MM.1S (cell line): ENCODE results near the gene UTP14C.

Source experiments
- DNase-seq: peaks from one replicate; pipeline ENCODE4 v3.0.0-alpha.2; 2015
- H2AFZ ChIP-seq: fragments of 300-600 bp; sonication (generic); 2 replicates; pipeline ENCODE4 v1.6.0; 2016; ENCODE audit warnings: antibody characterized with exemption, low read length
- H3F3A ChIP-seq: fragments of 300-600 bp; sonication (generic); 2 replicates; pipeline ENCODE4 v1.6.1; 2016; ENCODE audit warnings: mild to moderate bottlenecking, antibody characterized with exemption, low read length, moderate library complexity, mixed read lengths; ENCODE audit not compliant: insufficient read depth
- H3K27ac ChIP-seq: fragments of 300-600 bp; sonication (generic); 2 replicates; pipeline ENCODE4 v1.5.1; 2016; ENCODE audit warnings: mild to moderate bottlenecking, low read length
- H3K27me3 ChIP-seq: fragments of 300-600 bp; sonication (generic); replicated peaks from 2 replicates; pipeline ENCODE4 v1.6.0; 2016; ENCODE audit warnings: low read length; ENCODE audit not compliant: insufficient read depth
- H3K36me3 ChIP-seq: fragments of 300-600 bp; sonication (generic); replicated peaks from 2 replicates; pipeline ENCODE4 v1.6.1; 2016; ENCODE audit warnings: mild to moderate bottlenecking, low read length, mixed read lengths; ENCODE audit not compliant: insufficient read depth
- H3K4me1 ChIP-seq: fragments of 300-600 bp; sonication (generic); 2 replicates; pipeline ENCODE4 v1.6.1; 2016; ENCODE audit warnings: low read length, mixed read lengths
- H3K4me2 ChIP-seq: fragments of 300-600 bp; sonication (generic); 2 replicates; pipeline ENCODE4 v1.6.0; 2016; ENCODE audit warnings: low read depth, low read length
- H3K4me3 ChIP-seq: fragments of 300-600 bp; sonication (generic); 2 replicates; pipeline ENCODE4 v1.5.1; 2016; ENCODE audit warnings: low read length, mixed read lengths
- H3K79me2 ChIP-seq: fragments of 300-600 bp; sonication (generic); 2 replicates; pipeline ENCODE4 v1.6.1; 2016; ENCODE audit warnings: mixed run types, low read length, mixed read lengths
- H3K9ac ChIP-seq: fragments of 300-600 bp; sonication (generic); 2 replicates; pipeline ENCODE4 v1.6.1; 2016; ENCODE audit warnings: low read length, mixed read lengths
- H3K9me2 ChIP-seq: fragments of 300-600 bp; sonication (generic); replicated peaks from 2 replicates; pipeline ENCODE4 v1.6.1; 2016; ENCODE audit warnings: mild to moderate bottlenecking, low read length, mixed read lengths; ENCODE audit not compliant: insufficient read depth
- H3K9me3 ChIP-seq: fragments of 300-600 bp; sonication (generic); replicated peaks from 2 replicates; pipeline ENCODE4 v1.6.1; 2016; ENCODE audit warnings: mild to moderate bottlenecking, low read length, mixed read lengths; ENCODE audit not compliant: insufficient read depth
- H4K20me1 ChIP-seq: fragments of 300-600 bp; sonication (generic); 2 replicates; pipeline ENCODE4 v1.6.1; 2016; ENCODE audit warnings: mild to moderate bottlenecking, low read length, moderate library complexity, mixed read lengths; ENCODE audit not compliant: insufficient read depth
- EZH2 ChIP-seq: fragments of 300-600 bp; sonication (generic); optimal IDR thresholded peaks from 2 replicates; pipeline ENCODE3; 2017; ENCODE audit warnings: low read depth, mild to moderate bottlenecking, antibody characterized with exemption, low read length, mixed read lengths
- EZH2phosphoT487 ChIP-seq: fragments of 300-600 bp; sonication (generic); IDR thresholded peaks from 2 replicates; pipeline ENCODE4 v1.6.1; 2018; ENCODE audit warnings: antibody characterized with exemption, low read length
- TF ChIP-seq, protein P1 (sequence below): fragments of 300-600 bp; sonication (generic); IDR thresholded peaks from 2 replicates; pipeline ENCODE4 v1.5.1; 2016; ENCODE audit warnings: antibody characterized with exemption, low read length, mixed read lengths

The UTP14C gene

GRCh38 chr13:51993713-51994112 is 30.8 kb upstream of the UTP14C start:
- Histone ChIP-seq H3K4me1 (no peaks in the 10 kb centered on the region), H4K20me1 (no peaks in the 10 kb centered on the region), H3K4me3 (no peak overlapping the region), H3K9me2 (no peaks in the 10 kb centered on the region), H3K27ac (no peak overlapping the region), H3K79me2 (no peaks in the 10 kb centered on the region), H3K9ac (no peak overlapping the region), H3K4me2 (no peak overlapping the region), H3K27me3 (no peaks in the 10 kb centered on the region), H3K36me3 (no peaks in the 10 kb centered on the region), H3K9me3 (no peaks in the 10 kb centered on the region), H2AFZ (no peak overlapping the region), H3F3A (no peaks in the 10 kb centered on the region)
- DNase-seq: no peak
- TF ChIP-seq, protein P1, sequence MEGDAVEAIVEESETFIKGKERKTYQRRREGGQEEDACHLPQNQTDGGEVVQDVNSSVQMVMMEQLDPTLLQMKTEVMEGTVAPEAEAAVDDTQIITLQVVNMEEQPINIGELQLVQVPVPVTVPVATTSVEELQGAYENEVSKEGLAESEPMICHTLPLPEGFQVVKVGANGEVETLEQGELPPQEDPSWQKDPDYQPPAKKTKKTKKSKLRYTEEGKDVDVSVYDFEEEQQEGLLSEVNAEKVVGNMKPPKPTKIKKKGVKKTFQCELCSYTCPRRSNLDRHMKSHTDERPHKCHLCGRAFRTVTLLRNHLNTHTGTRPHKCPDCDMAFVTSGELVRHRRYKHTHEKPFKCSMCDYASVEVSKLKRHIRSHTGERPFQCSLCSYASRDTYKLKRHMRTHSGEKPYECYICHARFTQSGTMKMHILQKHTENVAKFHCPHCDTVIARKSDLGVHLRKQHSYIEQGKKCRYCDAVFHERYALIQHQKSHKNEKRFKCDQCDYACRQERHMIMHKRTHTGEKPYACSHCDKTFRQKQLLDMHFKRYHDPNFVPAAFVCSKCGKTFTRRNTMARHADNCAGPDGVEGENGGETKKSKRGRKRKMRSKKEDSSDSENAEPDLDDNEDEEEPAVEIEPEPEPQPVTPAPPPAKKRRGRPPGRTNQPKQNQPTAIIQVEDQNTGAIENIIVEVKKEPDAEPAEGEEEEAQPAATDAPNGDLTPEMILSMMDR: no peak
- TF ChIP-seq EZH2phosphoT487: no peak

DNA sequence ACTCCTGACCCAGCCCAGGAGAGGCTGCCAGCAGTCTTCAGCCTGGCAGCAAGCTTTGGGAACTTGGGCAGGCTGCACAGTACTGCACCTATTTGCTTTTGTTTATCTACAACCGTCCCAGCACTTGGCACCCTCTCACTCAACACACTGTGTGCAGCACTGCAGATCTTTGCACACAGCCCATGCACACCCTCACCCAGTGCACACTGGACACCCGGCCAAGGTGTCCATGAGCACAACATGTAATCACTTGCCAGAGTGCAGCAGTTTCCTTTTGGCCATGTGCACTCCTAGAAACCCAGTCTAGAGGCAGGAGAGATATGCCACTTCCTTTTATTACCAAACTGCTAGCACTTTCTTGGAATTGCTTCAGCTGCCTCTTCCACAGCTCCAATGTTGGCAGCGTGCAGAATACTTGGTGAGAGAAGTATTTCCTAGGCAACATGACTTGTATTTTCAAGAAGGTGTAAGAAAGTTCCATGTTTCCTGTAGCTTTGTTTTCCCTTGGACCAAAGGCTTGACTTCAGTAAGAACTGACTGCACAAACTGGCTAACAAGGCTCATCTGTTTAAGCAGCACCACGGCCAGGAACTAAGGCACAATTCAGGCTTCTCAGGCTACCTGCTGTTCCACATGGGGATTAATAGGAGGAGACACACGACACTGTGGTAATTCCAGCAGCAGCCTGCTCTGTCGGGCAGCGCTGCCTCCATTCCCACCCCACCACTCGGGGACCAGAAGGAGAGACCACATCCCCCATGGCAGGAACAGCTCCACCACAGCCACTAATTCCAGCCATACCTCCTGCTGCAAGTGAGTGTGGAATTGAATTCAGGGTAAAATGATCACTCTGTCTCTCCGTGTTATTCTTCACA is 28.6 kb upstream of the UTP14C start:
- no peak overlapping the region for H3K27ac ChIP-seq
- H3K27me3 ChIP-seq: no peaks in the 10 kb centered on the region
- no peaks in the 10 kb centered on the region for H3K36me3 ChIP-seq
- H3K9me3 ChIP-seq: no peaks in the 10 kb centered on the region
- no peaks in the 10 kb centered on the region for H4K20me1 ChIP-seq
- no peak overlapping the region for H2AFZ ChIP-seq
- H3K9ac ChIP-seq: no peak overlapping the region
- no peaks in the 10 kb centered on the region for H3K9me2 ChIP-seq
- no peaks in the 10 kb centered on the region for H3F3A ChIP-seq
- no peak for DNase-seq
- no peaks in the 10 kb centered on the region for H3K4me1 ChIP-seq
- TF ChIP-seq EZH2: no peak
- no peak for TF ChIP-seq EZH2phosphoT487
- TF ChIP-seq, protein P1: no peak
- H3K79me2 ChIP-seq: no peaks in the 10 kb centered on the region
- no peak overlapping the region for H3K4me2 ChIP-seq
- no peak overlapping the region for H3K4me3 ChIP-seq

GRCh38 chr13:51996641-51997040 is 27.9 kb upstream of the UTP14C start:
- no peak for DNase-seq
- Histone ChIP-seq H2AFZ (no peak overlapping the region), H3K27me3 (no peaks in the 10 kb centered on the region), H3K9me2 (no peaks in the 10 kb centered on the region), H3K9me3 (no peaks in the 10 kb centered on the region), H3F3A (no peaks in the 10 kb centered on the region), H3K4me1 (no peaks in the 10 kb centered on the region), H3K27ac (no peak overlapping the region), H3K4me3 (no peak overlapping the region), H3K4me2 (no peak overlapping the region), H3K79me2 (no peaks in the 10 kb centered on the region), H3K36me3 (no peaks in the 10 kb centered on the region), H4K20me1 (no peaks in the 10 kb centered on the region), H3K9ac (no peak overlapping the region)
- TF ChIP-seq EZH2 (no peak), EZH2phosphoT487 (no peak)
- TF ChIP-seq, protein P1: no peak
